Esophagus muscularis mucosa (tissue), 4 donors: ENCODE results near the gene FMN1. TPM values are rescaled to one million over a fixed set of nuclear protein-coding genes. Genes with fewer than 3 reads are reported as not detected.
A peak's percentile ranks its signal among the peaks of the same experiment; 100 is the strongest.

Experiments used
- DNase-seq: peaks from one replicate; pipeline ENCODE4 v3.0.0-alpha.2; 2017; ENCODE audit errors: extremely low spot score
- H3K27ac ChIP-seq, 4 donors: fragments of 200-600 bp; sonication (generic); replicated peaks in 1 of 4; 1 replicate in 3 of 4; 2 replicates in 1 of 4; pipeline ENCODE4 v1.5.1; 2016 to 2019; ENCODE audit warnings: mild to moderate bottlenecking in 1 of 4
- H3K27me3 ChIP-seq, 4 donors: fragments of 200-600 bp; sonication (generic); one replicate each; pipeline versions ENCODE4 v1.5.1 to v1.6.0; 2016 to 2019
- H3K36me3 ChIP-seq, 4 donors: fragments of 200-600 bp; sonication (generic); one replicate each; pipeline ENCODE4 v1.5.1; 2016 to 2019
- H3K4me1 ChIP-seq, 4 donors: fragments of 200-600 bp; sonication (generic); one replicate each; pipeline ENCODE4 v1.5.1; 2016 to 2019
- H3K4me3 ChIP-seq, 4 donors: fragments of 200-600 bp; sonication (generic); 1 replicate in 2 of 4; 2 replicates in 2 of 4; pipeline ENCODE4 v1.5.1; 2016 to 2019; ENCODE audit warnings: mild to moderate bottlenecking in 4 of 4, moderate library complexity in 1 of 4
- H3K9me3 ChIP-seq, 4 donors: fragments of 200-600 bp; sonication (generic); 1 replicate in 3 of 4; 2 replicates in 1 of 4; pipeline ENCODE4 v1.5.1; 2016 to 2019
- EP300 ChIP-seq: sonication (generic); formaldehyde crosslinking; IDR thresholded peaks from one replicate; pipeline ENCODE4 v1.6.1; 2017; ENCODE audit warnings: antibody characterized with exemption
- POLR2A ChIP-seq: fragments of 450-650 bp; IDR thresholded peaks from one replicate; pipeline ENCODE4 v1.6.1; 2017; ENCODE audit warnings: antibody characterized with exemption, moderate library complexity, mild to moderate bottlenecking, low read depth
- POLR2AphosphoS5 ChIP-seq, 2 donors: sonication (generic); formaldehyde crosslinking; IDR thresholded peaks; one replicate each; pipeline ENCODE4 v1.6.1; 2017; ENCODE audit warnings: antibody characterized with exemption in 2 of 2
- WGBS: methylation state at CpG from one replicate; pipeline ENCODE4 v1.1.5; 2018; 5-methylcytosine and 5-hydroxymethylcytosine counted together
- intact Hi-C: fragments of 100-400 bp; cut with DNase I; formaldehyde crosslinking; loops from one replicate; pipeline ENCODE4 v1.15.1; 2023
- total RNA-seq, 4 donors: library from RNA; depleted of rRNA; stranded (reverse); fragments of >200 nt; gene quantifications; one replicate each; pipeline versions ENCODE4 v1.1.0 to v1.2.1, GENCODE V29; 2016
- TF ChIP-seq, protein P1 (sequence below), 3 experiments: fragments of 200-600 bp in 2 of 3; fragments of 450-650 bp in 1 of 3; sonication (generic) in 2 of 3; IDR thresholded peaks; one replicate each; pipeline ENCODE4 v1.5.1; 2017 to 2019; ENCODE audit warnings: antibody characterized with exemption in 3 of 3, mild to moderate bottlenecking in 2 of 3, moderate library complexity in 1 of 3

FMN1 gene
- total RNA-seq, 4 donors from 2014 or later: 4.8 to 12.5 (median 8.6) TPM

DNA sequence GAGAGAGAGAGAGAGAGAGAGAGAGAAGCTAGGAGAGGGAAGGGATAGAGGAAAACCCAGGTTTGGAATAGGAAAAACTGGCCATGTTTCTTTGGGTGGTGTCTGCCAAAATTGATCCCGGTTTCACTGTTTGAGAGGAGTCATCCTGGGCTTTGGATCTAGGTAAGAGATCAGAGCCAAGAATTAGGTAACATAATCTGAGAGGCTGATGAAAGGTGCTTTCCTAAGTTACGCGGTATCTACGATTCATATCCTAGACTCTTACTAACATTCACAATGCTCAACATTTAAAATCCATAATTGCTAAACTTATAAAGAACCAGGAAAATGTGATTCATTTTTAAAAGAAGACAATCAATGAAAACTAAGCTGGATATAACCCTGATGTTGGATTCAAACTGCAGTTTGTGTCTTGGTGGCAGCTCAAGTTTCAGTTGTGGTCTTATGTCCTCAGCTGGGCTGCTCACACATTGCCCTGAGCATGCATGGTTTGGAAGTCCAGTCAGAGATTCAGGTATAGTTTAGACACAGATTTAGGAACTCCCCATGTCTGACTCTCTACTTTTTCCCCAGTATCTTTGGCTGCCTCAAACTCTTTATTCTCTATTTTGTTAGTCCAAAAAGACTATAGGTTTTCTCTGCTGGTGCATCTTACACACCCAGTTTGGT lies 42.5 kb upstream of the FMN1 start:
- Histone ChIP-seq H3K4me3 (no peak overlapping the region), H3K9me3 (no peaks in the 10 kb centered on the region), H3K27ac (no peak overlapping the region), H3K36me3 (no peaks in the 10 kb centered on the region), H3K27me3 (peaks cover 0 to 4% (median 0%) of the 10 kb centered on the region in 4 donors), H3K4me1 (no peaks in the 10 kb centered on the region)
- no peak for DNase-seq
- WGBS: 85% methylated on average over 4 of the region's 4 CpGs
- TF ChIP-seq POLR2A (no peak), EP300 (no peak), POLR2AphosphoS5 (IDR thresholded peaks at IDR 0.05) (no peak)
- TF ChIP-seq, protein P1, sequence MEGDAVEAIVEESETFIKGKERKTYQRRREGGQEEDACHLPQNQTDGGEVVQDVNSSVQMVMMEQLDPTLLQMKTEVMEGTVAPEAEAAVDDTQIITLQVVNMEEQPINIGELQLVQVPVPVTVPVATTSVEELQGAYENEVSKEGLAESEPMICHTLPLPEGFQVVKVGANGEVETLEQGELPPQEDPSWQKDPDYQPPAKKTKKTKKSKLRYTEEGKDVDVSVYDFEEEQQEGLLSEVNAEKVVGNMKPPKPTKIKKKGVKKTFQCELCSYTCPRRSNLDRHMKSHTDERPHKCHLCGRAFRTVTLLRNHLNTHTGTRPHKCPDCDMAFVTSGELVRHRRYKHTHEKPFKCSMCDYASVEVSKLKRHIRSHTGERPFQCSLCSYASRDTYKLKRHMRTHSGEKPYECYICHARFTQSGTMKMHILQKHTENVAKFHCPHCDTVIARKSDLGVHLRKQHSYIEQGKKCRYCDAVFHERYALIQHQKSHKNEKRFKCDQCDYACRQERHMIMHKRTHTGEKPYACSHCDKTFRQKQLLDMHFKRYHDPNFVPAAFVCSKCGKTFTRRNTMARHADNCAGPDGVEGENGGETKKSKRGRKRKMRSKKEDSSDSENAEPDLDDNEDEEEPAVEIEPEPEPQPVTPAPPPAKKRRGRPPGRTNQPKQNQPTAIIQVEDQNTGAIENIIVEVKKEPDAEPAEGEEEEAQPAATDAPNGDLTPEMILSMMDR (IDR thresholded peaks at IDR 0.05): no peak
- intact Hi-C loops: no loop called here

GRCh38 chr15:33234020-33234461 lies 39.5 kb upstream of the FMN1 start:
- no peak for TF ChIP-seq EP300
- TF ChIP-seq, protein P1 (IDR thresholded peaks at IDR 0.05): peak in 2 of 3 experiments; percentile 17 to 36
- no peaks in the 10 kb centered on the region for H3K4me1 ChIP-seq
- WGBS: 43% methylated on average over 5 of the region's 5 CpGs
- peaks cover 0 to 4% (median 0%) of the 10 kb centered on the region in 4 donors for H3K27me3 ChIP-seq
- no peaks in the 10 kb centered on the region for H3K9me3 ChIP-seq
- DNase-seq: no peak
- H3K27ac ChIP-seq: no peak overlapping the region
- H3K36me3 ChIP-seq: no peaks in the 10 kb centered on the region
- H3K4me3 ChIP-seq: no peak overlapping the region
- intact Hi-C loops: no loop called here

GRCh38 chr15:33226559-33227181 lies 32.2 kb upstream of the FMN1 start:
- H3K4me1 ChIP-seq: peaks cover 0 to 6% (median 0%) of the 10 kb centered on the region in 4 donors
- no peaks in the 10 kb centered on the region for H3K27me3 ChIP-seq
- H3K4me3 ChIP-seq: no peak overlapping the region
- no peaks in the 10 kb centered on the region for H3K36me3 ChIP-seq
- TF ChIP-seq POLR2AphosphoS5 (IDR thresholded peaks at IDR 0.05) (no peak), POLR2A (no peak), EP300 (no peak)
- TF ChIP-seq, protein P1 (IDR thresholded peaks at IDR 0.05): peak in 1 of 3 experiments; percentile 23
- no peaks in the 10 kb centered on the region for H3K9me3 ChIP-seq
- H3K27ac ChIP-seq: no peak overlapping the region
- DNase-seq: peak; percentile 57
- intact Hi-C loops: no loop called here
- 87% methylated on average over 3 of the region's 3 CpGs for WGBS

DNA sequence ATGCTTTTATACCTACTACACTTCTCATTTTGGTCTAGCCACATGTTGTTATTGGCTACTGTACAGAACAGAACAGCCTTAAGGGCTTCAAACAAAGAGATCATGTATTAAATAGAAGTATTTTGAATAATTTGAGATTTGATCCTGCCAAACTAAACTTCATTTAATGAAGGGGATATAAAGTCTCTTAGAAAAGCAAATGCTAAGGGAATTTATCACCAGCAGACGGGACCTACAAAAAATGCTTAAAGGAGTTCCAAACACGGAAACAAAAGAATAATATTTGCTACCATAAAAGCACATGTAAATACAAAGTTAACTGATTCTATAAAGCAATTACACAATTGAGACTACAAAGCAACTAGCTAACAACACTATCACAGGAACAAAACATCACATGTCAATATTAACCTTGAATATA lies 23.6 kb upstream of the FMN1 start:
- Histone ChIP-seq H3K27me3 (no peaks in the 10 kb centered on the region), H3K4me3 (no peak overlapping the region), H3K4me1 (no peaks in the 10 kb centered on the region), H3K9me3 (no peaks in the 10 kb centered on the region), H3K27ac (no peak overlapping the region), H3K36me3 (no peaks in the 10 kb centered on the region)
- no peak for DNase-seq
- intact Hi-C loops: no loop called here
- WGBS: 80% methylated on average over 2 of the region's 2 CpGs
- TF ChIP-seq, protein P1 (IDR thresholded peaks at IDR 0.05): no peak
- TF ChIP-seq EP300 (no peak), POLR2AphosphoS5 (IDR thresholded peaks at IDR 0.05) (no peak), POLR2A (no peak)
